HL-60 (cell line): ENCODE results near the gene CDYL2.

Source experiments
- TF ChIP-seq, protein P1 (sequence below): IDR thresholded peaks from one replicate; pipeline ENCODE4 v1.5.1; 2011; ENCODE audit warnings: low read length, control low read depth, inconsistent platforms; ENCODE audit not compliant: insufficient read depth
- TF ChIP-seq, protein P2 (sequence below): IDR thresholded peaks from 2 replicates; pipeline ENCODE4 v1.6.1; 2012; ENCODE audit warnings: low read depth; ENCODE audit not compliant: insufficient replicate concordance

DNA sequence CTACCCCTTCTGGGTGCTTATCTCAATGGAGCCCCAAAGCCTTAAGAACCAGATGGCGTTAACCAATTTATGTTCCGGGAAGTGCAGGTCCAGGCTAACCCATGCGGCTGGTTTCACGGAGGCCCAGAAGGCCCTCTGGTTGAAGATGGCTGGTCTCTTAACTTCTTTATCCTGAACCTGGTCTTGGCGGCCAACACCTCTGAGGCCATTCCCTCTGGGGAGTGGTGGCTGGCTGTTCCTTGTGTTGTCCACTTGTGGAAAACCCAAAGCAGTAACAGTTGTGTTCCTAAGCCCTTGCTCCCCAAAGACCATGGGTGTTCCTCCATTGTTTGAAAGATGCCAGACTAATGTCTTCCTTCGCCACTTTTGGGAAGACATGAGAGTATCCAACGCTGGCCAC is 1.5 kb downstream of the CDYL2 start:
- TF ChIP-seq, protein P1, sequence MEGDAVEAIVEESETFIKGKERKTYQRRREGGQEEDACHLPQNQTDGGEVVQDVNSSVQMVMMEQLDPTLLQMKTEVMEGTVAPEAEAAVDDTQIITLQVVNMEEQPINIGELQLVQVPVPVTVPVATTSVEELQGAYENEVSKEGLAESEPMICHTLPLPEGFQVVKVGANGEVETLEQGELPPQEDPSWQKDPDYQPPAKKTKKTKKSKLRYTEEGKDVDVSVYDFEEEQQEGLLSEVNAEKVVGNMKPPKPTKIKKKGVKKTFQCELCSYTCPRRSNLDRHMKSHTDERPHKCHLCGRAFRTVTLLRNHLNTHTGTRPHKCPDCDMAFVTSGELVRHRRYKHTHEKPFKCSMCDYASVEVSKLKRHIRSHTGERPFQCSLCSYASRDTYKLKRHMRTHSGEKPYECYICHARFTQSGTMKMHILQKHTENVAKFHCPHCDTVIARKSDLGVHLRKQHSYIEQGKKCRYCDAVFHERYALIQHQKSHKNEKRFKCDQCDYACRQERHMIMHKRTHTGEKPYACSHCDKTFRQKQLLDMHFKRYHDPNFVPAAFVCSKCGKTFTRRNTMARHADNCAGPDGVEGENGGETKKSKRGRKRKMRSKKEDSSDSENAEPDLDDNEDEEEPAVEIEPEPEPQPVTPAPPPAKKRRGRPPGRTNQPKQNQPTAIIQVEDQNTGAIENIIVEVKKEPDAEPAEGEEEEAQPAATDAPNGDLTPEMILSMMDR = no peak
- TF ChIP-seq, protein P2, sequence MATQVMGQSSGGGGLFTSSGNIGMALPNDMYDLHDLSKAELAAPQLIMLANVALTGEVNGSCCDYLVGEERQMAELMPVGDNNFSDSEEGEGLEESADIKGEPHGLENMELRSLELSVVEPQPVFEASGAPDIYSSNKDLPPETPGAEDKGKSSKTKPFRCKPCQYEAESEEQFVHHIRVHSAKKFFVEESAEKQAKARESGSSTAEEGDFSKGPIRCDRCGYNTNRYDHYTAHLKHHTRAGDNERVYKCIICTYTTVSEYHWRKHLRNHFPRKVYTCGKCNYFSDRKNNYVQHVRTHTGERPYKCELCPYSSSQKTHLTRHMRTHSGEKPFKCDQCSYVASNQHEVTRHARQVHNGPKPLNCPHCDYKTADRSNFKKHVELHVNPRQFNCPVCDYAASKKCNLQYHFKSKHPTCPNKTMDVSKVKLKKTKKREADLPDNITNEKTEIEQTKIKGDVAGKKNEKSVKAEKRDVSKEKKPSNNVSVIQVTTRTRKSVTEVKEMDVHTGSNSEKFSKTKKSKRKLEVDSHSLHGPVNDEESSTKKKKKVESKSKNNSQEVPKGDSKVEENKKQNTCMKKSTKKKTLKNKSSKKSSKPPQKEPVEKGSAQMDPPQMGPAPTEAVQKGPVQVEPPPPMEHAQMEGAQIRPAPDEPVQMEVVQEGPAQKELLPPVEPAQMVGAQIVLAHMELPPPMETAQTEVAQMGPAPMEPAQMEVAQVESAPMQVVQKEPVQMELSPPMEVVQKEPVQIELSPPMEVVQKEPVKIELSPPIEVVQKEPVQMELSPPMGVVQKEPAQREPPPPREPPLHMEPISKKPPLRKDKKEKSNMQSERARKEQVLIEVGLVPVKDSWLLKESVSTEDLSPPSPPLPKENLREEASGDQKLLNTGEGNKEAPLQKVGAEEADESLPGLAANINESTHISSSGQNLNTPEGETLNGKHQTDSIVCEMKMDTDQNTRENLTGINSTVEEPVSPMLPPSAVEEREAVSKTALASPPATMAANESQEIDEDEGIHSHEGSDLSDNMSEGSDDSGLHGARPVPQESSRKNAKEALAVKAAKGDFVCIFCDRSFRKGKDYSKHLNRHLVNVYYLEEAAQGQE = no peak
